WTC11 (cell line): ENCODE measurements around the gene IL24.

Experiments used
- MXD4 ChIP-seq: fragments of 250-450 bp; sonication (Bioruptor Pico); IDR thresholded peaks from 2 replicates; pipeline ENCODE4 v1.8.0; 2021; ENCODE audit warnings: mild to moderate bottlenecking, moderate library complexity, borderline replicate concordance
- TEAD1 ChIP-seq: sonication (generic); formaldehyde crosslinking; IDR thresholded peaks from 2 replicates; pipeline ENCODE4 v1.8.0; 2022; ENCODE audit warnings: mild to moderate bottlenecking, missing genetic modification reagents
- ZNF121 ChIP-seq: sonication (generic); formaldehyde crosslinking; IDR thresholded peaks from 2 replicates; pipeline ENCODE4 v1.8.0; 2023; ENCODE audit warnings: missing genetic modification reagents
- TF ChIP-seq, protein P1 (sequence below): fragments of 200-600 bp; IDR thresholded peaks from 2 replicates; pipeline ENCODE4 v1.8.0; 2022; ENCODE audit warnings: antibody characterized with exemption

DNA sequence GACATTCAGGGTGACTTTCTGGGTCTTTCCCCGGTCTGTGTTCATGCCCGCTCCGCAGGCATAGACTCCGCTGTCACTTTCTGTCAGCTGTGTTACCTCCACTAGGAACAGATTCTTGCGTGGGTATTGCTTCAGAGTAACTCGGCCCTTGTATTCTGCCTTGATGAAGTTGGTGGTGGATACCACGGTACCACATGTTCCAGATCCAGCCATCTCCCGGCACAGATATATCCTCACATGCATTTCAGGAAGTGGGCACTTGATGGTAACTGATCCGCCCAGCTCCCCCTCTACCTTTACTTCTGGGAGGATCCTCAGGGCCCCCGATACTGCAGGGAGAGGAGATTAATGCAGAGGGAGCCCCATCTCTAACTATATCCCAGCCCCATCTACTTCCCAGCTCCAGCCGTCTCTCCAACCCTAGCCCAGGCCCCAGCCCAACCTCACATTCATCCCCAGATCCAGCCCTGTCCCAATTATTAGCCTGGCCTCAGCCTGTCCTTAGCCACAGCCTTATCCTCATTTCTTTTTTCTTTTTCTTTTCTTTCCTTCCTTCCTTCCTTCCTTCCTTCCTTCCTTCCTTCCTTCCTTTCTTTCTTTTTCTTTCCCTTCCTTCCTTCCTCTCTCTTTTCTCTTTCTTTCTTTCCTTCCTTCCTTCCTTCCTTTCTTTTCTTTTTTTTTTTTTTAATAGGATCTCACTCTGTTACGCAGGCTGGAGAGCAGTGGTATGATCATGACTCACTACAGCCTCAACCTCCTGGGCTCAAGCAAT is 16.7 kb downstream of the IL24 start:
- TF ChIP-seq, protein P1, sequence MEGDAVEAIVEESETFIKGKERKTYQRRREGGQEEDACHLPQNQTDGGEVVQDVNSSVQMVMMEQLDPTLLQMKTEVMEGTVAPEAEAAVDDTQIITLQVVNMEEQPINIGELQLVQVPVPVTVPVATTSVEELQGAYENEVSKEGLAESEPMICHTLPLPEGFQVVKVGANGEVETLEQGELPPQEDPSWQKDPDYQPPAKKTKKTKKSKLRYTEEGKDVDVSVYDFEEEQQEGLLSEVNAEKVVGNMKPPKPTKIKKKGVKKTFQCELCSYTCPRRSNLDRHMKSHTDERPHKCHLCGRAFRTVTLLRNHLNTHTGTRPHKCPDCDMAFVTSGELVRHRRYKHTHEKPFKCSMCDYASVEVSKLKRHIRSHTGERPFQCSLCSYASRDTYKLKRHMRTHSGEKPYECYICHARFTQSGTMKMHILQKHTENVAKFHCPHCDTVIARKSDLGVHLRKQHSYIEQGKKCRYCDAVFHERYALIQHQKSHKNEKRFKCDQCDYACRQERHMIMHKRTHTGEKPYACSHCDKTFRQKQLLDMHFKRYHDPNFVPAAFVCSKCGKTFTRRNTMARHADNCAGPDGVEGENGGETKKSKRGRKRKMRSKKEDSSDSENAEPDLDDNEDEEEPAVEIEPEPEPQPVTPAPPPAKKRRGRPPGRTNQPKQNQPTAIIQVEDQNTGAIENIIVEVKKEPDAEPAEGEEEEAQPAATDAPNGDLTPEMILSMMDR, result no peak
- no peak for TF ChIP-seq ZNF121 (CRISPR knock-in tag)
- TF ChIP-seq MXD4 (CRISPR knock-in tag), result no peak
- TF ChIP-seq TEAD1 (CRISPR knock-in tag), result no peak
